Stimulated activated effector memory CD8-positive, alpha-beta T cell treated with anti-CD3 and anti-CD28 coated beads, Interleukin-12 subunit alpha, Interleukin-12 subunit beta, amount 100 ng/mL, for 72 hours (primary cell): ENCODE measurements around the gene PAPPA.

Experiments
- ATAC-seq: fragments of 150-1000 bp; cut with Tn5 transposase; 2 replicates; pipeline ENCODE4 v1.10.0; 2021
- DNase-seq, 2 donors: peaks; one replicate each; pipeline ENCODE4 v3.0.0; 2021 to 2022; ENCODE audit warnings: low spot score in 2 of 2
- H3K27ac Mint-ChIP-seq: one replicate; pipeline ENCODE4 v1.8.0; 2022; ENCODE audit warnings: mild to moderate bottlenecking, mixed read lengths
- H3K36me3 Mint-ChIP-seq: one replicate; pipeline ENCODE4 v1.8.0; 2022; ENCODE audit warnings: mild to moderate bottlenecking, mixed read lengths
- H3K4me1 Mint-ChIP-seq: one replicate; pipeline ENCODE4 v1.8.0; 2022; ENCODE audit warnings: mixed read lengths
- H3K4me3 Mint-ChIP-seq: one replicate; pipeline ENCODE4 v1.8.0; 2022; ENCODE audit warnings: mild to moderate bottlenecking, mixed read lengths
- H3K9me3 Mint-ChIP-seq: one replicate; pipeline ENCODE4 v1.8.0; 2022; ENCODE audit warnings: mixed read lengths

Gene PAPPA

DNA sequence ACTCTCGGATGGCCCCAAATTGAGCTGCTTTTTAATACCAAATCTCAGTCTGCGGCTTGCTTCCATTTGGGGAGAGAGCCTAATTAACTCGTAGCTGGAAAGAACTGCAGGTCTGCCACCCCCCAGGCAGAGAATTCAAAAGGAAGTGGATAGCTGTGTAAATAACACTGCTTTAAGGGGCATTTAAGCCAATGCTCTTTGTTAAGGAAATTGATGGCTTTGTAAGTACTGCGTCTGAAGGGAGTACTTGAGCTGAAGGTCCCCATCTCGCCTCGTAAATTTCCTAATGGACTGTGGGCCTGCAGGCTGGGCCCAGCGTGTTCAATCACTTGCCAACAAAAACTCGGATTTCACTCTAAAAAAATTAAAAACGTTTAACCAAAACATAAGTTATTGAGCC, 132.7 kb downstream of the PAPPA start:
- ATAC-seq (no peak), DNase-seq (no peak)
- no peaks in the 10 kb centered on the region for H3K9me3 Mint-ChIP-seq
- no peak overlapping the region for H3K4me3 Mint-ChIP-seq
- no peaks in the 10 kb centered on the region for H3K36me3 Mint-ChIP-seq
- no peak overlapping the region for H3K27ac Mint-ChIP-seq
- no peaks in the 10 kb centered on the region for H3K4me1 Mint-ChIP-seq

DNA sequence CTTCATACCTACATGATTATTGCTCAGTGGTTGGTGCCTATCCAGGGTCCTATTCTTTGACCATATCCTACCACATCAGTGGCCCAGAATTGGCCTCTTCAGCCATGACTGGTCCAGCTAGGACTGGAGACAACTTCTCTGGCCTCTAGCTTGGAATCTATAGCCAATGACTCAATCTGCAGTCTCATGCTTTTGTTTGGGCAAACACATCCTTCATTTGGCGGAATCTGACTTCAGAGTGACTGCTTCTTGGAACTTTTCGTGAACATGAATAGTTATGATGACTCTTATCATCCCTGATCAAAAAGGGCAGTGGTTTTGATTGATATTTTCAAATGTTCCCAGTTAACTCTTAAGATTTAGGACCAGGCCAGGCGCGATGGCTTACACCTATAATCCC, 134.1 kb downstream of the PAPPA start:
- Mint-ChIP-seq H3K4me1 (no peaks in the 10 kb centered on the region), H3K36me3 (no peaks in the 10 kb centered on the region), H3K9me3 (no peaks in the 10 kb centered on the region), H3K4me3 (no peak overlapping the region), H3K27ac (no peak overlapping the region)
- DNase-seq: no peak
- no peak for ATAC-seq

DNA sequence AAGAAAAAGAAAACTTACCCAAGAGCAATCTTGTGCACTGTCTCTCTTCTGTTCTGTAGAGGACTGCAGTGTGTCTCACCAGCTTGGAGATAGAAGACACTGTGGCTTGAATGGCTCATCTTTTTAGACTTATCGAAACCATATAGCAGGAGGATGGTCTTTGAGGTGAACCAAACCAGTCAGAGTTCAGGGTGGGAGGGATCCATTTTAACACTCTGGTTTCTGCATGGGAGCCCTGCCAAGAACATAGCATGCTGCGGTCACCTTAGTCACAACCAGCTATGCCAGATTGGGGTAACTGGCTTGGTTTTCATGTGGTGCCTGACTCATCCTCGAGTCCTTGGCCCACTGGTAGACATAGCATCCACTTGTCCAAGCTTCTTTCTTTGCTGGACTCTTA, 135.1 kb downstream of the PAPPA start:
- ATAC-seq: no peak
- Mint-ChIP-seq H3K9me3 (no peaks in the 10 kb centered on the region), H3K27ac (no peak overlapping the region), H3K4me1 (no peaks in the 10 kb centered on the region), H3K4me3 (no peak overlapping the region), H3K36me3 (no peaks in the 10 kb centered on the region)
- DNase-seq: no peak

DNA sequence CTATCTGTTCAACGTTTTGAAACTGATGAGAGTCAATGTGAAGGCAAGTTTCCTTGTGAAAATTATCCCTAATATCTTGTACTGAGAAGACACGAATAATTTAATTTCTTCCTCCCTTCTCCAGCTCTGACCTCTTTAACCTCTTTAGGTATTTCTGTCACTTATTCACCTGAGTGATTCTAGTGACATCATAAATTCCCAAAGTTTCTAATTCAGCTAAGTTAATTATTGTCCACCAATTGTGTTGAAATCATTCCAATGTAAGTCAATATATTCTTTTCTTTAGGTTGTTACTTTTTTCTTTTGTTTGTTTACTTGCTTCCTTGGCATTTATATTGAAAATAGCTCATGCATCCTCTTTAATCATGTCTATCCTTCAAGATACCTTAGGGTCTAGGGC, 143.8 kb downstream of the PAPPA start:
- Mint-ChIP-seq H3K4me1 (no peaks in the 10 kb centered on the region), H3K36me3 (no peaks in the 10 kb centered on the region), H3K9me3 (peaks cover 2% of the 10 kb centered on the region), H3K27ac (no peak overlapping the region), H3K4me3 (no peak overlapping the region)
- DNase-seq: no peak
- no peak for ATAC-seq

DNA sequence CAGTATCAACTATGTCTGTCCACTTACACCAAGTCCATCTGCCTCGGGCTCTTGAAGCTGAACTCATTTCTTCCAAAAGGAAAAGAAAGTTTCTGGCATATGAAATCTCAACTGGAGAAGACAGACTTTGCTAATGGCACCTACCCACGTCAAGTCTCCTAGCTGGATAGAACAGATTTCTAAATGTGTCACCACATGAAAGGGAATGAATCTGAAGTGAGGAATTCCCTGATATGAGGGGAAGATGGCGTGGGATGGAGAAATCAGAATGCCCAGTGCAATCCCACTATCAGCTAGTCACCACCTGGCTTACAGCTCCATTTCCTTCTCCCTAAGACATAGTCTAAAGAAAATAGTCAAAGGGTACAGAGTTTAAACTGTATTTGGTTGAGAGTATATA, 144.7 kb downstream of the PAPPA start:
- ATAC-seq (no peak), DNase-seq (no peak)
- Mint-ChIP-seq H3K4me1 (no peaks in the 10 kb centered on the region), H3K9me3 (peaks cover 2% of the 10 kb centered on the region), H3K27ac (no peak overlapping the region), H3K36me3 (no peaks in the 10 kb centered on the region), H3K4me3 (no peak overlapping the region)

DNA sequence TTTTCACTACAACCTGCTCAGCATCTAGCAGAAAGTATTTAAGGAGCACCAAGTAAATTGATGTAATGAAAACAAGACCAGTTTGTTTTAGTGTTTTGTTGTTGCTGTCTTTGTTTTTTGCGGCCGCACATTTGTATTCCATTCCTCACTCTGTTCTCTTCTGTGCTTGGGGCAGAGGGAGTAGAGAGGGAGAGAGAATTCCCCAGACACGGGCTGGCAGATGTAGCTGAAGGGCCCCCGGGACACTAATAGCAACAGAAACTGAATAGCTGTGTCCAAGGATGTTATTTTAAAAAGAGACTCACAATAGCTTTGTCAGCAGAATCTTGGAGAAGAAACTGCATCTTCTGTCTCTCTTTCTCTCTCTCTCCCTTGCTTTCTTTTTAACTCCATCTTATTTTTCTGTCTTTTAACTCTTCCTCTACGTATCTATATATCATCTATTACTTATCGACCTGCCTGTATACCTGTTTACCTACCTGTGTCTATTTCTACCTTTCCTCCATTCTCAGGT, 145.3 kb downstream of the PAPPA start:
- H3K27ac Mint-ChIP-seq: no peak overlapping the region
- H3K4me3 Mint-ChIP-seq: no peak overlapping the region
- no peaks in the 10 kb centered on the region for H3K36me3 Mint-ChIP-seq
- peaks cover 2% of the 10 kb centered on the region for H3K9me3 Mint-ChIP-seq
- DNase-seq (no peak), ATAC-seq (no peak)
- no peaks in the 10 kb centered on the region for H3K4me1 Mint-ChIP-seq

DNA sequence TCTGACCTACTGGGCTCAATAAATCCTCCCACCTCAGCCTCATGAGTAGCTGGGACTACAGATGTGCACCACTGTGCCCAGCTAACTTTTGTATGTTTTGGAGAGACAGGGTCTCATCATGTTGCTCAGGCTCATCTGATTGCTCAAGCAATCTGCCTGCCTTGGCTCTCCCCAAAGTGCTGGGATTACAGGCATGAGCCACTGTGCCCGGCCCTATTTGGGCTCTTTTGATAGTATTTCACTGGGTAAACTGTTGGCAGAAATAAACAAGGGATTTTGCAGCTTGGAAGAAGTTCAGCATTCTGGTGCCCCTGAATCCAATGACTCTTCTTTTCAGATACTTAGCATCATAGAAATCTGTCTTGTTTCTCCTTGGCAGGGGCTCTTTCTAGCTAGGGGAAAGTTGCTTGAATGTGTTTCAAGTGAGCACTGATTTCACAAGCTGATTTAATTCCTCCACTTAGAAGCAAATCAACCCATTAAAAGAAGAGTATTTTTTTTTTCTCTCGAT, 146.8 kb downstream of the PAPPA start:
- Mint-ChIP-seq H3K4me1 (no peaks in the 10 kb centered on the region), H3K9me3 (peaks cover 2% of the 10 kb centered on the region), H3K4me3 (no peak overlapping the region)

DNA sequence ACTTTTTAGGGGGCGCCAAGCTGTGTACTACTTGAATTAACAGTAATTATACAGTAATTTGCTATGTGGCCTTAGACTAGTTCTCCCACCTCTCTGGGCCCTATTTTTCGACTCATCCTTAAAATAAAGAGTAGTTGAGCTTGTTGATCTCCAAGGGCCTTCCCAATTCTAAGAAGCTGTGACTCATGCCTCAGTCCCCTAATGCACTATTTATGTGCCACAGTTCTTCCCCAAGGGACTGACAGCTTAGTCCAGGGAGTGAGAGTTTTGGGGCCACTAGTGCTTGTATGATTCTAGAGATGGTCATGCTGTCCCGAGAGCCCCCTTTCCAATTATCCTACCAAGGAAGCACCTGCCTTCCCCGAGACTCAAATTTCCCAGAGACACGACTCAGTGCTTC, 149.7 kb downstream of the PAPPA start:
- Mint-ChIP-seq H3K9me3 (peaks cover 2% of the 10 kb centered on the region), H3K27ac (no peak overlapping the region), H3K4me3 (no peak overlapping the region), H3K36me3 (no peaks in the 10 kb centered on the region), H3K4me1 (no peaks in the 10 kb centered on the region)
- ATAC-seq: no peak
- DNase-seq: no peak

More for the DNA sequence above, 146.8 kb downstream of the PAPPA start:
- Mint-ChIP-seq H3K36me3 (no peaks in the 10 kb centered on the region), H3K27ac (no peak overlapping the region)
- DNase-seq (no peak), ATAC-seq (no peak)

DNA sequence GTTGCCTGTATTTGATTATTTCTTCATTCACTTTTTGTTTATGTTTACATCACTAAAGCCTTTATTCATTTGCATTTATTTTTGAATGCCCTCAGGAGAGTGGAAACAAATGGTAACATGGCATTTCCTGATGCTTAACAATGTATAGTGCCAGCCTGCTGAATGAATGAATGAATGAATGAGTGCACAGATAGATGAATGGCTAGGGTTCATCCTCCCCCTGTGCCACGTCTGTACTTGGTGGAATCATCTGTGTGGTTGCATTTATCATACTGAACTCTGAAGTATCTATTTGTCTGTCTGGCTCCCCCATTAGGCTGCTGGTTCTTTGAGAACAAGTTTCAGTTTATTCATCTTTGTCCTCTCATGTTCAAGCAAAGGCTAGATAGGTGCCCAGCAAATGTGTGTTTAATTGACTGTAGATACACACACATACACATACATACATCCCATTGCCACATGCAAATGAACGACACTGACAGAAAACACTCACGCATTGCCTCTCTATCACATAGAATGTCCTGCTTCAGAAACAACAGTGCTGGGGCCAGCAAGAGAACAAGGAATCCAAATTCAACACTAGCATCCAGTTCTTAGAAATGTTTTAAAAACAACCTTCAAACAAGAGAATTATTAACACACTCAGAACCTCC, 150.4 kb downstream of the PAPPA start:
- no peak for ATAC-seq
- Mint-ChIP-seq H3K36me3 (no peaks in the 10 kb centered on the region), H3K9me3 (peaks cover 2% of the 10 kb centered on the region), H3K27ac (no peak overlapping the region), H3K4me3 (no peak overlapping the region), H3K4me1 (no peaks in the 10 kb centered on the region)
- DNase-seq: no peak

DNA sequence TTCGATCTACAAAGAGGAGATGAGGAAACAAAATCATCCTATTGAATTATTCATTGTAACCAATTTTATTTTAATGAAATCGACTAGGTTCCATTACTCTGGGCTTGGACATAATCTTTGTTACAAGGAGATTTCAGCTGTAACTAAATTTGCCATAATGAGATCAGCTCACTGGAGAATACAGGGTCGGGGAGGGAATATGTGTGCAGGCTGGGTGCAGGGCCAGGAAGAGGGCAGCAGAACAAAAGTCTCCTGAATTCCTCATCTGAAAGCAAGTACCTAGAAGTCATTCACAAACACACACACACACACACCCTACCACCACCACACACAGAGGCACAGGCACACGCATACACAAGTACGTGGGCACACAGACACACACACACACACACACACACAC, 151.2 kb downstream of the PAPPA start:
- H3K9me3 Mint-ChIP-seq: peaks cover 2% of the 10 kb centered on the region
- ATAC-seq: no peak
- H3K36me3 Mint-ChIP-seq: no peaks in the 10 kb centered on the region
- H3K27ac Mint-ChIP-seq: no peak overlapping the region
- DNase-seq: no peak
- no peaks in the 10 kb centered on the region for H3K4me1 Mint-ChIP-seq
- no peak overlapping the region for H3K4me3 Mint-ChIP-seq

DNA sequence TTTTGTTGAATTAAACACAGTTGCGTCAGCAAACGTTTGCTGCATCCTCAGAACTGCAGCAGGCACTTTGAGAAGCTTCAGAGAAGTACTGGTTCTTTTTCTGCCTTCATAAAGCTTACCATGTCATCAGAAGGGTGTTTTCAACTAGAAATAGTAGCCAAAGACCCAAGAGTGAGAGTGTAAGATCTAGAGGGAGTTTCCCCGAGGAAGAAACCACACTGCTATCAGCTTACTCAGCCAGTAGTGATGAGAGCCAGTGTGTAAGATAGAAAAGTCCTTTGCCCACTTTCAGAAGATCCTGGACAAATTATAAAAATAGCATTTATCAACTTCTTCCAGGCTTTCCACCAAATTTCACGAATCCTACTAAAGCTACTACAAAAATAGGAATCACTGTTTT, 154.5 kb downstream of the PAPPA start:
- ATAC-seq (no peak), DNase-seq (no peak)
- H3K4me1 Mint-ChIP-seq: no peaks in the 10 kb centered on the region

DNA sequence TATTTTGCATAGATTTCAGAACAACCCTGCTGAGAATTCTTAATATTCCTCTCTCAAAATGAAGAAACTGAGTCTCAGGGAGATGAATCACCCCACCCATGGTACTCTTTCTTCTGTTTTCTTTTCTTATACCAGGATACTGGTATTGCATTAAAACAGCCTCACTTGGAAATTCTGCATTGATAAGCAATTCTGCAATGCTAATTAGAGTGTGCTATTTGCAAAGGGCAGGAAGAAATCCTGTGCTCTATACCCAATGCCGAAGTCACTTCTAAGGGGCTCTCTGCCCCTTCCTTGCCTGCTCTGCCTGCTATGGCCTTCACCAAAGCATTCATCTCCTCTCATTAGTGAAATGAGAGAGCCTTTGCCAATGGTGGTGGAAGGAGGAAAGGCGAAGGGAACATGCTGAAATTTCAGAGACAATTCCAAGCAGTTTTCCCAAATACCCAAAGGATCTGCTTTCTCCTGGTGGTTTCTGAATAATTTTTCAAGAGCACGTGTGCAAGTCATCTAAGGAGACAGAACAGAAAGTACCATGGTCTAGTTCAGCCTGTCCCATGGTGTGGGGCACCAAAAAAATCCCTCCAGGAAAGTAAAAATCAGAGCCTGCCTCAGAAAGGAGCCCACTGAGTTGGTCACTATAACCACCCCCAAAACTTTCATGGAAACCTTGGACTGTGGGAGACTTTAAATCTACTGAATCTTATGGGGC, 156.5 kb downstream of the PAPPA start:
- Mint-ChIP-seq H3K4me1 (no peaks in the 10 kb centered on the region), H3K36me3 (no peaks in the 10 kb centered on the region), H3K27ac (no peak overlapping the region), H3K4me3 (no peak overlapping the region), H3K9me3 (no peaks in the 10 kb centered on the region)
- no peak for ATAC-seq
- DNase-seq: no peak

More for the DNA sequence above, 154.5 kb downstream of the PAPPA start:
- no peaks in the 10 kb centered on the region for H3K9me3 Mint-ChIP-seq
- H3K27ac Mint-ChIP-seq: no peak overlapping the region
- H3K4me3 Mint-ChIP-seq: no peak overlapping the region
- H3K36me3 Mint-ChIP-seq: no peaks in the 10 kb centered on the region

DNA sequence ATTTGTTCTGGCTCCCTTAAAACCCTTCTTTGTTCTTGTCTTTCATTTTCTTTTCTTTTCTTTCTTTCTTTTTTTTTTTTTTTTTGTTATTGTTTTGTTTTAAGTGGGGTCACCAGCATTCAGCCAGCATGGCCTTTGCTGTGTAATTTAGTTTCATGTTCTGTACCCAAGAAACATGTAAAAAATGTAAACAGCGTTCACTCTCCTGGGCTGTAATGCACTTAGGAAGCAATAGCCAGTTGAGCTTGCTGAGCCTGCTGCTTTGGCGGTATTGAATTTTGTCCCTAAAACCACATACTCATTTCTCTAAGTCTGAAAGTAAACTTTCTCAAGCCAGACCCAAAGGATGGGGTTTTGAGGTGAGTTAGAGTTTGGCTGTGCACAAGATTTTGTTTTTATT, 158.6 kb downstream of the PAPPA start:
- no peak overlapping the region for H3K4me3 Mint-ChIP-seq
- H3K36me3 Mint-ChIP-seq: no peaks in the 10 kb centered on the region
- H3K4me1 Mint-ChIP-seq: no peaks in the 10 kb centered on the region
- no peaks in the 10 kb centered on the region for H3K9me3 Mint-ChIP-seq
- no peak for DNase-seq
- no peak overlapping the region for H3K27ac Mint-ChIP-seq
- ATAC-seq: no peak

DNA sequence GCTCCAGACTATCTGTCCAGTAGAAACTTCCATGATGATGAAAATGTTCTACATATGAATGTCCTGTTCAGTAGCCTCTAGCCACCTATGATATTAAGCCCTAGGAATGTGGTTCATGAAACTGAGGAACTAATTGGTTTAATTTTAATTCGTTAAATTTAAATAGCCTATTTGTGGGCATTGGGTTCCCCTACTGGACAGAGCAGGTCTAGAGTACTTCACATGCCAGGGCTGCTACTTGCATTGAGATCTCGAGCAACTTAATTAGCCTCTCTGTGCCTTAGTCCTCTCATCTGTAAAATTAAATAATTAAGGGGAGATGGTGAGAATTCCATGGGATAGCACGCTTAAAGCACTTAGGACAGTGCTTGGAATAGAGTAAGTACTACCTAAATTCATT, 160.0 kb downstream of the PAPPA start:
- ATAC-seq: no peak
- no peak overlapping the region for H3K27ac Mint-ChIP-seq
- no peak overlapping the region for H3K4me3 Mint-ChIP-seq
- no peaks in the 10 kb centered on the region for H3K9me3 Mint-ChIP-seq
- H3K36me3 Mint-ChIP-seq: no peaks in the 10 kb centered on the region
- DNase-seq: no peak
- no peaks in the 10 kb centered on the region for H3K4me1 Mint-ChIP-seq

DNA sequence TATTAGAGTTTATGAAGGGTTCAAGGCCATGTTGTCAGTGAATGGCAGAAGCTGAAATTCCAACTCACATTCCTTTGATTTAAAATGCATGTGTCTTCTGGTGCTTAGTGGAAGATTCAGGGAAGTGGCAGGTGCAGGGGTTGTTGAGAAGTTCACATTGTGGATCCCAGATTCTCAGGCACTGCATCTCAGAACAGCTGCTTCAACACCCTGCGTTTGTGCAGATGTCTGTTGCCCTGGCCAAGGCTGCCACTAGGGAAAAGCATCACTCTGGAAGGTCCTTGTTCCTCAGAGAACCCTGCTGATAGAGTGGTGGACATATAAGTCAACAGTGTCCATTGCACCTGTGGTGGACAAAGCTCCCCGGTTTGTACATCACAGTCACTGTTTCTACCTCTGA, 162.7 kb downstream of the PAPPA start:
- Mint-ChIP-seq H3K4me1 (no peaks in the 10 kb centered on the region), H3K27ac (no peak overlapping the region), H3K9me3 (no peaks in the 10 kb centered on the region), H3K4me3 (no peak overlapping the region), H3K36me3 (no peaks in the 10 kb centered on the region)
- ATAC-seq (peak; percentile 9), DNase-seq (no peak)

DNA sequence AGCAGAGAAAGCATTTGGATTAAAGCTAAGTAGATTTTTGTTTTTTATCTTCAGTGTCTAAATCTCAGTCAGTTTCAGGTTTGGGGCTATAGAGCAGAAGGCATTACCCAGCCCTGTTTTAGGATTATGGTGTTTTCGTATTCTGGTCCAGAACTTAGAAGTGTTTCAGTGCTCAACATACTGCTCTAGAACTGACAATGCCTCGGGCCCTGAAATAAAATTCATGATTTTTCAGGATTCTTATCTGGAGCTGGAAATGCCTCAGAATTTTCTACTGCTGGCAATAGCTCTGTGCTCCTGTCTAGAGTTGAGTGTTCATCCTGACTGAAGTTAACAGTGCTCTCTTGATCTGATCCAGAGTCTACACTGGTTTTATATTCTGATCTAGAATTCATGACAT, 163.9 kb downstream of the PAPPA start:
- Mint-ChIP-seq H3K36me3 (no peaks in the 10 kb centered on the region), H3K4me1 (no peaks in the 10 kb centered on the region), H3K9me3 (no peaks in the 10 kb centered on the region), H3K27ac (no peak overlapping the region), H3K4me3 (no peak overlapping the region)
- no peak for DNase-seq
- no peak for ATAC-seq
